Measurements from ENCODE around the gene XRN2. TPM values are rescaled to one million over a fixed set of nuclear protein-coding genes. Genes with fewer than 3 reads are reported as not detected.
A peak's percentile ranks its signal among the peaks of the same experiment; 100 is the strongest.

Gene XRN2
- total RNA-seq, 1 experiment from 2014 or later, result 111 TPM

DNA sequence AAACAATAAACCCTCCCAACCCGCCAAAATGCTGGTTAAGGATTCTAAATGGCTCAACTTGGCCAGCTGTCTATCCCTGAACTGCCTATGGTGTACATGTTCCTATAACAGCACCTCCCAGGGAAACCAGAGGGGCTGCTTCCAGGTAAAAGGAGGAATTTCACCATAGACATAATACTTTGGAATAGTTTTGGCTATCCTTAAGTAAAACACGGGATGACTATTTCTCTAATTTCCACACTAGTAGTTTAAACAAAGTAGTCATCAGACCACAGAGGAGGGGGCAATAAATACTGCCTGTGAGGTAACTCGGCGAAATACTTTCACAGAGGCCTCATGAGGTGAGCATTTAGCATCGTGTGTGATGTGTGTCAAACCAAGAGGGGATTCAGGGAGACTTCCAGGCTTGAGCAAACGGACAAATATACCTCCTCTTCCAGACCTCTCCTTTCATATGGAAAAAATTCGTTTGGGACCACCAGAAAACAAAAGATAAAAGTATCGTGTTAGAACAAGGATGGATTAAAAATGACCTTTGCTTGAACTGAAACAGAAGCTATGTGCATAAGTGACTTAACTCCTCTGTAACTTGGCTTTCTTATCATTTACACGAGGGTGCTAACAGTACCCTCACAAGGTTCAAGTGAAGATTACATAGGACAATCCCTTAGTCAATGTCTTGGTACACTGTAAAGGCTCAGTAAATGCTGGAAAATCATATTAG, 1.0 kb upstream of the XRN2 start:
- no peak for DNase-seq (ENCODE audit: low spot score)

DNA sequence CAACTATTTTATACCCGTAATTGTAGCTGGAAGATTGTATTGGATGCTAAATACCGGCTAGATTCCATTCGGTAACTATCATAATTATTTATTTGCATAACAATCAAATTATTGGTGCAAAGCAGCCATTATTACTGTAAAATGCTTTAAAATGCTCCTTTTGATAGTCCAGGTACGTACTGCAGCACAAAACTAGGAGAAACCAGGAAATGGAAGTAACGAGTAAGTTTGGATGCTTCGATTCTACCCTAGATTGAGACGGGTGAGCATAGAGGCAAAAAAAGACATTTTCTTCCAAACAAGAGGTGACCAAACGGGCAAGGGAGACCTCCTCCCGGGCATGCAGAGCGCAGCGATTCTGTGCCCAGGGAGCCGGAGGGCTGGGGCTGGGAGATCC, 469 bp upstream of the XRN2 start:
- DNase-seq (ENCODE audit: low spot score), result no peak

- no peak for DNase-seq (ENCODE audit: low spot score)
Observed at GRCh38 chr20:21303872-21304586, 898 bp downstream of the XRN2 start.

DNA sequence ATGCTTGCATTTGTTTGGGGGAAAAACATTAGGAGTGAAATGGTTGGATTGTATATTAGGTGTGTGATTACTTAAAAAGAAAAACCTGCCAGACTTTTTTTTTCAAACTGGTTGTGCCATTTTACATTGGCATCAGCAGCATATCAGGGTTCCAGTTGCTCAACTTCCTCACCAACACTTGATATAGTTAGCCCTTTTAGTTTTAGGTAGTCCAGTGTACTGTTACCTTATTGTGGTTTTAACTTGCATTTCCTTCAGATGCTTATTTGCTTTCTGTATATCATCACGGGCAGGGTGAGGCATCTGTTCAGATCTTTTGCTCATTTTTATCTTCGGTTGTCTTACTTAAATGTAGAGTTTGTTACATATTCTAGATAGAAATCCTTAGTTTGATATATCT, 5.2 kb downstream of the XRN2 start:
- no peak for DNase-seq (ENCODE audit: low spot score)

DNA sequence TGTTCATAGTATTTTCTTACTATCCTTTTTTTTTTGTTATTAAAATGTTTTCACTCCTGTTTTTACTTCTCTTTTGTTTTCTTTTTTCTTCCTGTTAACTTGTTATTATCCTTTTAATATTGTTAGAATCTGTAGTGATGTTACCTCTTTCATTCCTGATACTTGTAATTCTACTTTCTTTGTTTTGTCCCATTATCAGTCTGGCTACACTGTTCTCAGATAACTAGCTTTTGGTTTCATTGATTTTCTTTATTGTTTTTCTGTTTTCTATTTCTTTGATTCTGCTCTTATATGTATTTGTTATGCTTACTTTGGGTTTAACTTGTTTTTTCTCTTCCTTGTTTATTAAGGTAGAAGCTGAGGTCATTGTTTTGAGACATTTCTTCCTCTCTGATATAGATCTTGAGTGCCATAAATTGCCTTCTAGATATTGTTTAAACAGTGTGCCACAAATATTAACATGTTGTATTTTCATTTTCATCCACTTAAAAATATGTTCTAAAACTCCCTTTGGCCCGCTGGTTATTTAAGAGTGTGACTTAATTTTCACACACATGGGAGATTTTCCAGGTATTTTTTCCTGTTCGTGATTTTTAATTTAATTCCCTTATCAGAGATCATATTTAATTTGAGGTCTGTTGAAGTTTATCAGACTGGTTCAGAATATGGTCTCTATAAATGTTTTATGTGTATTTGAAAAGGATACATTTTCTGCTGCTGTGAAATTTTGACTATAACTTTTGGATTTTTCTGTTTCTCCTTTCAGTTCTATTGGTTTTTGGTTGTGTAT, 6.7 kb downstream of the XRN2 start:
- no peak for DNase-seq (ENCODE audit: low spot score)

DNA sequence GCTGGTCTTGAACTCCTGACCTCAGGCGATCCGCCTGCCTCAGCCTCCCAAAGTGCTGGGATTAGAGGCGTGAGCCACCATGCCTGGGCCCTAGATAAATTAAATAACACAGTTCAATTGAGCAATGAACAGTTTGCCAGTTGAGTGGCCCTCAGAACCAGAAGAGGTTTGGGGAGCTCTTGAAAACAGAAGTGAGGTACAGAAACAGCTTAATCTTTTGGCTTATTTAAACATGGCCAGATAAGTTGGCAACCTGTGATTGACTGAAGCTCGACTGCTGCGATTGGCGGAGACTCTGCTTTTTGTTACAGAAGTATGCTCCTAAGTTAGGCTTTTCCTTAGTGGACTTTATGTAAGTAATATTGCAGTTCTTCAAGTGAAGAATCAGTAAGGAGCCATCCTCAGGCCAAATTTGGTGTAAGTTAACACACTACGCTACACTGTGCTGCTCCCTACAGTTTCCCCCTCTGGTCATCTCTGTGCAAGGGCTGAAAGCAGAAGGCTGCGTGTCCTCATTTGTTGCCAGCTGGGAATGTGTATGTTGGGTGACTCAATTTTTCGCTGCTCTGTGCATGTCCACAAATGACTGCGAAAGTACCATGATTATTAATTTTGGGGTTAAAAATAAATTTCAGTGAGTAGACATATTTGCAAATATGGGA, 9.8 kb downstream of the XRN2 start:
- DNase-seq (ENCODE audit: low spot score), result no peak

- no peak for DNase-seq (ENCODE audit: low spot score)
Observed at GRCh38 chr20:21315138-21315537, 12.0 kb downstream of the XRN2 start.

GRCh38 chr20:21322083-21322710, 19.1 kb downstream of the XRN2 start:
- no peak for DNase-seq (ENCODE audit: low spot score)

DNA sequence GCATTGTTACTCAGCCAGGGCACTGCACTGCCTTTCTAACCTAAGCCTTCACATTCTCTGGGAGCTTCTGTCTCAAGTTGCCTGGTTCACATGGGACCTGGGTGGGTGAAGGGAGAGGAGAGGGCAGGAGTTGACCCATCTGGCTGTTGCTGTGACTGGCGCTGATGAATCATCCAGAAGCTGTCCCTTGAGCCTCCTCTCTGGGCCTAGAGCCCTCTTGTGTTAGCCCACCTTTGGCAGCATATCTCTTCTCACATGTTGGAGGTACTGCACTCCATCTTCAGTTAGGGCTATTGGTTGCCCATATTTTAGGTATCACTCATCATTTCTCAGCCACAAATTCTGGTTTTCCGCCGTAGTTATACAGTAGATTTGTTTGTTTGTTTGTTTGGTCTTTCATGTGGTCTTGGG, 19.8 kb downstream of the XRN2 start:
- no peak for DNase-seq (ENCODE audit: low spot score)

DNA sequence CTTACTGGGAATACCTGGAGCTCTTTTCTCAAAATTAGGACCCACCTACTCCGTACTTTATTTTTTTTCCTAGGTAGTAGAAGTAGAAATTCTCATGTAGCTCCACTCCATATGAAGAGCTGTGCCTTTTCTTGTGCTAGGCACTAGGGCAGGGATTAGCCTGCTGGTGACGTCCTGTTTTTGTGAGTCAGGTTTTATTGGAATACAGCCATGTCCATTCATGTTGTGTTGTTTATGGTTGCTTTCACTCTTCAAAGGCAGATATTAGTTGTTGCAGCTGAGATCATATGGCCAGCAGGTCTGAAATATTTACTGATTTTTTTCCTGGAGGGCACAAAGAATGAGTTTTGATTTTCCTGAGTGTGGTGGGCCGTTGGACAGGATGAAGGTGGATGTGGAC, 20.5 kb downstream of the XRN2 start:
- DNase-seq (ENCODE audit: low spot score), result peak; percentile 79

DNA sequence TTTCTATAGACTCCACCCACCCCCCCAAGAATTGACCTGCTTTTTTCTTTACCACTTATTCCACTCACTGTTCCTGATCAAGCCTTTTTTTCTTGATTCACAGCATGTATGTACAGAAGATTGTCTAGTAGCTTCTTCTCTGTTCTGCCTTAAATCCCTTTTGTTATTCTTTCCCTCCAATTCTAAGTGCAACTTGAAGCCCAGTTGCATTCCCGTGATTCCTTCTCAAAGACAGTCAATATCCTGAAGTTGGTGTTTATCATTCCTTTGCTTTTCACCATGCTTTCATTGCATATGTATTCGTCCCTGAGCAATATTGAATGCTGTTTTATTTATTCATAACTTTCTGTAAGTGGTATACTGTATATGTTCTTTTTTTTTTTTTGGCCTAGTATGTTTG, 21.0 kb downstream of the XRN2 start:
- no peak for DNase-seq (ENCODE audit: low spot score)

DNA sequence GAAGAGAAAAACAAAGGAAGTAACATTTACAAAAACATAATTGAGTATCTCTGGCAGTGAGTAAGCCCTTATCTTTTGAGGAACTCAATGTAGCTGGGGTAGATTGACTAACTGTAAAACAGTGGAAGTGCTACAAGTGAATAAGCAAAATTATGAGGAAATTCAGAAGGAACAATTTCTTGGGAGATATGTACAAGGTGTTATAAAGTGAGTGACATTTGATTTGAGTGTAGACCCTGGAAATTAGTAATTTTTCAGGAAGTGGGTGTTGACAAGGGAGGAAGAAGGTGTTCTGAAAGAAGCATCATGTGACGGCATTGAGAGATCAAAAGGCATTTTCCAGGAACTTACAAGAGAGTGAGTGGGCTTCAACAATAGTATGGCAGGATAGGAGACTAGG, 22.2 kb downstream of the XRN2 start:
- DNase-seq (ENCODE audit: low spot score), result no peak

GRCh38 chr20:21326700-21327099, 23.6 kb downstream of the XRN2 start:
- no peak for DNase-seq (ENCODE audit: low spot score)

DNA sequence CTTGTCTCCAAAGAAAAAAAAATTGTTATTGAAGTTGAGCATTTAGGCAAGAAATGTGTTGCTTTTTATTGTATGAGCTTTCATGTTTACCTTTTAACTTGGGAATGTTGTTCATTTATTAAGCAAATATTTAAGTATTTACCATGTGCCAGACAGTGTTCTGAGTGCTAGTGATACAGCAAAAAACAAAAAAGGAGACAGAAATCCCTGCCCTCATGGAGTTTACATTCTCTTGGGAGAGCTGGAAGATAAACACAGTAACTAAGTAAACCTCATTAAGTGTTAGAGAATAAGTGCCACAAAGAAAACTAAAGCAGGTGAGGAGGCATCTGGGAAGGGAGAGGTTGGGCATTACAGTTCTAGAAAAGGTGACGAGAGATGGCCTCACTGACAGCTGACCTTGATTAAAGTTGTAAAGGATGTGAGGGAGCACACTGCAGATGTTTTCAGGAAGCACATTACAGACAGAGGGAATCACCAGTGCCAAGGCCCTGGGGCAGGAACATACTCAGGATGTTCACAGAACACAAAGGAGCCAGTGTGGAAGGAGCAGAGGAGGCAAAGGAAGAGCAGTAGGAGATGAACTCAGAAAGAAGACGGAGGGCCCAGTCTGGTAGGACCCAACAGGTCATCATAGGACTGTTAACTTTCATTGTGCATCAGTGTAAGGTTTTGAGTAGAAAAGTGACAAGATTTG, 33.5 kb downstream of the XRN2 start:
- DNase-seq (ENCODE audit: low spot score), result no peak

- no peak for DNase-seq (ENCODE audit: low spot score)
Observed at GRCh38 chr20:21338291-21338690, 35.2 kb downstream of the XRN2 start.

DNA sequence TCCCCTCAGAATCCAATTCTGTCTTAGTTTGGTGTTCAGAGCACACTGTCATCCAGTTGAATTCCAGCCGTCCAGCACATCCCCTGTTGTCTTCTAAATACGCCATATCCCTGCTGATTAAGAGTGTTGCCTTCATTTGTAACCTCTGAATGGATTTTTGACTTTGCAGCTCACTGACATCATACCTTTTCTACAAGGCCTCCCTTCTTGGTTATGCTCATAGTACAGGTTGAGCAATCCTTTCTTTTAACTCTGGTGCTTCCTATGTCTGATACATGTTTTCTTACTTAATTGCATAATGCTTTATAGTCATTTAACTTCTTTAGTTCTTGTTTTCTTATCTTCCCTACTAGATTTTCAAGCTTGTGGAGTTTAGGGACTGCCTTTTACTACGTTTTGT, 36.4 kb downstream of the XRN2 start:
- no peak for DNase-seq (ENCODE audit: low spot score)

- no peak for DNase-seq (ENCODE audit: low spot score)
Observed at GRCh38 chr20:21340991-21341697, 38.0 kb downstream of the XRN2 start.

DNA sequence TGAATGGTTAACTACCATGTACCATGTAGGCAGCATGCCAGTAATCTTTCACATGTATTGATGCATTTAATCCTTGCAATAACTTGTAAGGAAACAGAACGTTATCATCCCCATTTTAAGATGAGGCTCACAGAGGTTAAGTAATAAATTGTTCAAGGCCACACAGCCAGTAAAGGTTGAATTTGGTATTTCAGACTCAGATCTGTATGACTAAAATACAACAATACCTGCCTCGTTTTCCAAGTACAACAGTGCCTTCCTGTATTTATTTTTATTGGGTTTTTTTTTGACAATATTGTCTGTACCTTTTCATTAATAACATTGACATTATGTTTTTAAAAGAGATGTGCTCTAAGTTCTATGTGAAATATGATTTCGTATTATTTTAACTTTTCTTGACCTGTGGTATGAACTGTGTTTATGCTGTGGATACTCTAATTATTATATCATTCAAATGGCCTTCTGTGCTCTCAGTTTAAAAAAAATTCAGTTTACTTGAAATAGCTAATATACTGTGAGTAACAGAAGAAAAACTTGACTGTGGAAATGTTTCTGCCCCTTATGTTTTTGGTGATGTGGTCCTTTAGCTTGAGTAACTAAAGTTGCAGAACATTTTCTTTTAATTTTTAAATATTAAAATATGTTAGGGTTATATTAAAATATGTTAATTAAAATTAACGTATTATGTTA, 39.7 kb downstream of the XRN2 start:
- DNase-seq (ENCODE audit: low spot score), result no peak

DNA sequence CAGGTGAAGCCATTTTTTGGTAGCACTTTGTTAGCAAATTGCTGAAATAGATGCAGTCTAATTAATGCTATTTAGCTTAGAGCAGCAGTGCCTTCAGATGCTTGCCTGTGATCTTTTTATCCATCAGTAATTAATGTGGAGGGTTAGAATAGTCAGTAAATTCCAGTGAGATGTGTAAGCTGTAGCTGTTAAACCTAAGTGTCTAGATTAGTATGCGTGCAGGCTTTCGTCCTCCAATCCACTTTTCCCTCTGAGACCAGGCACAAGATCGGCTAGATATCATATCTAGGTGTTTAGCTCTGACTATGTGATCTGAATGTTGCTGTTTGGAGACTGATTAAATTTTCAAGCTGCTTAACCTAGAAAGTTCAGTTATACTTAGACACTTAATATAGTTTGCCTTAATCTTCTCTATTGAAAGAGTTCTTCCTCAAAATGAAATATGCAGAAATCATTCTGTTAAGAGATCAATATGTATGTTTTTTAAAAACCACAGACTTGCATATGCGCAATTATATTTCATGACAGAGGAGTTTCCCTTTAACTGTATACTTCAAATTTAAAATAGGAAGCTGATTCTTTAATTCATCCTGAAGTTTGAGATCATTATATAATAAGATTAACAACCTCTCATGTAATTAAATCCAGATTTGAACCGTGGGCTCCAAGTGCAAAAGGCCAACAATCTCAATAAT, 41.2 kb downstream of the XRN2 start:
- no peak for DNase-seq (ENCODE audit: low spot score)

Data from H4 (cell line).